Colonic mucosa (tissue), 4 donors: Measurements from ENCODE around the gene NBEA. TPM values are rescaled to one million over a fixed set of nuclear protein-coding genes. Genes with fewer than 3 reads are reported as not detected.

Experiments
- DNase-seq: peaks from one replicate; pipeline ENCODE4 v3.0.0-alpha.2; 2020
- H3K27ac ChIP-seq: fragments of 200-600 bp; one replicate; pipeline ENCODE4 v1.8.0; 2021
- H3K27me3 ChIP-seq: fragments of 200-600 bp; one replicate; pipeline ENCODE4 v1.8.0; 2021
- H3K36me3 ChIP-seq: fragments of 200-600 bp; one replicate; pipeline ENCODE4 v1.8.0; 2021
- H3K4me1 ChIP-seq: fragments of 200-600 bp; one replicate; pipeline ENCODE4 v1.8.0; 2021; ENCODE audit warnings: mild to moderate bottlenecking
- H3K4me3 ChIP-seq: fragments of 200-600 bp; one replicate; pipeline ENCODE4 v1.8.0; 2021
- H3K9ac ChIP-seq, 2 donors: one replicate each; pipeline ENCODE4 v1.7.0; 2013; ENCODE audit warnings: control low read depth in 2 of 2, low read depth in 2 of 2, low read length in 2 of 2
- H3K9me3 ChIP-seq: fragments of 200-600 bp; one replicate; pipeline ENCODE4 v1.8.0; 2021
- CTCF ChIP-seq: fragments of 200-600 bp; IDR thresholded peaks from one replicate; pipeline ENCODE4 v1.8.0; 2022; ENCODE audit warnings: antibody characterized with exemption, mild to moderate bottlenecking
- intact Hi-C: fragments of 100-400 bp; cut with DNase I; formaldehyde crosslinking; loops from one replicate; pipeline ENCODE4 v1.14.1; 2022
- total RNA-seq, 2 donors: library from RNA; stranded (reverse); fragmentation: NEBNext Ultra II Directional in 1 of 2; extraction: Animal tissue kit (Norgen Biotek cat#: 25700) in 1 of 2; gene quantifications; one replicate each; pipeline ENCODE4 v1.2.1, GENCODE V29; 2021
- donor health status: healthy.
- donor health status: DM: no; HTN: no; CAD: no.
- donor health status: DM: no; HTN: no; CAD: no.

NBEA gene
- total RNA-seq, 2 donors from 2014 or later: 1.9 to 5.5 TPM

- Histone ChIP-seq H3K27ac (no peak overlapping the region), H3K4me1 (no peaks in the 10 kb centered on the region), H3K4me3 (no peak overlapping the region), H3K9ac (no peak overlapping the region), H3K9me3 (no peaks in the 10 kb centered on the region), H3K36me3 (no peaks in the 10 kb centered on the region), H3K27me3 (peaks cover 5% of the 10 kb centered on the region)
- TF ChIP-seq CTCF: no peak
- intact Hi-C loops: no loop called here
- DNase-seq: no peak
Observed at GRCh38 chr13:35479038-35479492, 537.0 kb downstream of the NBEA start.

- Histone ChIP-seq H3K4me3 (no peak overlapping the region), H3K36me3 (no peaks in the 10 kb centered on the region), H3K4me1 (no peaks in the 10 kb centered on the region), H3K27me3 (peaks cover 5% of the 10 kb centered on the region), H3K9ac (no peak overlapping the region), H3K27ac (no peak overlapping the region), H3K9me3 (no peaks in the 10 kb centered on the region)
- intact Hi-C loops: no loop called here
- no peak for TF ChIP-seq CTCF
- no peak for DNase-seq
Observed at GRCh38 chr13:35479706-35480105, 537.6 kb downstream of the NBEA start.

DNA sequence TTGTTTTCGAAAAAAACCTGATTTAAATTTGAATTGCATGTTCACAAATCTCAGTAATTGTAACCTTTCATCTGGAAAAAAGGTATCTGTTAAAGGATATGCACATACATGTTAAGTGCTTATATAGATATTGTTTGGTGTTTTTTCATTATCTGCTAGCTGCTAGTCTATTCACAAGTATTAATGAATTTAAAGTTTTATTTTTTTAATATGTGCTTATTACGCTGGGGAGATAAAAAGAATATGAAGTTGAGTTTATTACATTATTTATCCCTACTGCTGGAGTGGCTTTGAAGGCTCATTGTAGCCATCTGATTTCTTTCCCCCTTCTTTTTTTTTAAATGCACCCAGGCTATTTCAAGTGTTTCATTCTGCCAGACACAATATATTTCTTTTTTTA is 538.3 kb downstream of the NBEA start:
- Histone ChIP-seq H3K4me1 (no peaks in the 10 kb centered on the region), H3K36me3 (no peaks in the 10 kb centered on the region), H3K4me3 (no peak overlapping the region), H3K9ac (no peak overlapping the region), H3K27me3 (peaks cover 5% of the 10 kb centered on the region), H3K27ac (no peak overlapping the region), H3K9me3 (no peaks in the 10 kb centered on the region)
- TF ChIP-seq CTCF: no peak
- DNase-seq: no peak
- intact Hi-C loops: no loop called here

GRCh38 chr13:35481777-35482176 is 539.7 kb downstream of the NBEA start:
- Histone ChIP-seq H3K36me3 (no peaks in the 10 kb centered on the region), H3K27ac (no peak overlapping the region), H3K9ac (no peak overlapping the region), H3K4me3 (no peak overlapping the region), H3K9me3 (no peaks in the 10 kb centered on the region), H3K4me1 (no peaks in the 10 kb centered on the region), H3K27me3 (peaks cover 5% of the 10 kb centered on the region)
- no peak for DNase-seq
- intact Hi-C loops: no loop called here
- no peak for TF ChIP-seq CTCF

GRCh38 chr13:35482527-35482926 is 540.5 kb downstream of the NBEA start:
- H3K4me1 ChIP-seq: no peaks in the 10 kb centered on the region
- H3K9ac ChIP-seq: no peak overlapping the region
- no peaks in the 10 kb centered on the region for H3K36me3 ChIP-seq
- DNase-seq: no peak
- peaks cover 5% of the 10 kb centered on the region for H3K27me3 ChIP-seq
- TF ChIP-seq CTCF: no peak
- no peak overlapping the region for H3K27ac ChIP-seq
- no peaks in the 10 kb centered on the region for H3K9me3 ChIP-seq
- no peak overlapping the region for H3K4me3 ChIP-seq
- intact Hi-C loops: no loop called here

DNA sequence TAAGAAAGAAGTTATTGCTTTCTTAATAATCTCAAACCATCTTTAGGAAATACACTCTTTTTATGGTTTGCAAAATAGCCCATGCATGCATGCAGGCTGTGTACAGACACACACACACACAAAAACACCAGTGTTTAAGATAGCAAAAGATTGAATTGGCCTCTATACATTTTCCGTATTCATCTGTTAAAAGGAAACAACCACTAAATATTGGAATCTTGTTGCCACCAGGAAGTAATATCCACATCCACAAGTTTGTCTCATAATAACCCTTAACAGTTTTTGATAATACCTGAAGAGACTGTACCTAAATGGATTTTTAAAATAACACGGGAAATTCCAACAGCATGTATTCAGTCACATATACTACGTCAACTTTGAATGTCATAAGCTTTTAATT is 541.7 kb downstream of the NBEA start:
- no peak for TF ChIP-seq CTCF
- H3K36me3 ChIP-seq: no peaks in the 10 kb centered on the region
- no peak for DNase-seq
- intact Hi-C loops: no loop called here
- H3K9ac ChIP-seq: no peak overlapping the region
- no peaks in the 10 kb centered on the region for H3K9me3 ChIP-seq
- H3K4me1 ChIP-seq: no peaks in the 10 kb centered on the region
- no peak overlapping the region for H3K4me3 ChIP-seq
- no peak overlapping the region for H3K27ac ChIP-seq
- H3K27me3 ChIP-seq: no peaks in the 10 kb centered on the region
